ENCODE results near the gene ECT2L.
A peak's percentile ranks its signal among the peaks of the same experiment; 100 is the strongest.

Gene ECT2L

DNA sequence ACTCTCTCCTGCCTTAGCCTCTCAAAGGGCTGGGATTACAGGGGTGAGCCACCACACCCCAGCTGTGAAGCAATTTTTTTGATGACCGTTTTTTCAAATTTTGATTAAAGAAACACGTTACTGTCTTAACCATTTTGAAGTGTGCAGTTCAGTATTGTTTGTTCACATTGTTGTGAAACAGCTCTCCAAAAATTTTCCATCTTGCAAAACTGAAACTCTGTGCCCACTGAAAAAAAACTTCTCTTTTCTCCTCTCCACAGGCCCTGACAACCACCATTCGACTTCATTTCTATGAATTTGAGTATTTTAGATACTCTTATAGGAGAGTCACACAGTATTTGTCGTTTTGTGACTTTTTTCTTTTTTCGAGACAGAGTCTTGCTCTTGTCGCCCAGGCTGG, 53.9 kb downstream of the ECT2L start:
- no peaks in the 10 kb centered on the region for H3K36me3 Mint-ChIP-seq (ENCODE audit: insufficient read depth)
- no peak overlapping the region for H3K27ac Mint-ChIP-seq
- H3K4me3 Mint-ChIP-seq, result no peak overlapping the region
- H3K27me3 Mint-ChIP-seq, result peaks cover 10 to 11% of the 10 kb centered on the region in 2 donors
- H3K4me1 Mint-ChIP-seq (ENCODE audit: low read depth in 2 of 2), result no peaks in the 10 kb centered on the region
- no peaks in the 10 kb centered on the region for H3K9me3 Mint-ChIP-seq
- DNase-seq (no peak), ATAC-seq (replicated peaks) (no peak)

DNA sequence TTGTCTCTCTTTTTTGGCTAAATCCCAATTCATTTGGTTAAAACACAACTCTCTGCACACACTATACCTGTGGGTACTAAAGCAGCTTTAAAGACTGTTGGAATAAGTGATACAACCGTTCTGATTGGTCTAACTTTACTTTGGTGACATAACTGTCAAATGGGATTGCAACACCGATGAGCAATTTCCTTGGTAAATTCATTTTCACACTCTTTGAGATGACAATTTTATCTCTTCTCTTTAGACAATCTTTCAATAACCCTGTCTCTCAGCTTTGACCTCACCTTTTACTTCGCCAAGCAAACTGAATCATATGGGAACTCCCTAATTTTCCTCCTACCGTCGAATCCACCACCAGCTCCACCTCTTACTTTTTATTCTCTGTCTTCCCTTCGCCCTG, 60.8 kb downstream of the ECT2L start:
- DNase-seq (no peak), ATAC-seq (replicated peaks) (no peak)
- no peaks in the 10 kb centered on the region for H3K4me1 Mint-ChIP-seq (ENCODE audit: low read depth in 2 of 2)
- H3K36me3 Mint-ChIP-seq (ENCODE audit: insufficient read depth), result no peaks in the 10 kb centered on the region
- H3K27me3 Mint-ChIP-seq, result peaks cover 28 to 34% of the 10 kb centered on the region in 2 donors
- H3K27ac Mint-ChIP-seq, result no peak overlapping the region
- no peak overlapping the region for H3K4me3 Mint-ChIP-seq
- no peaks in the 10 kb centered on the region for H3K9me3 Mint-ChIP-seq

DNA sequence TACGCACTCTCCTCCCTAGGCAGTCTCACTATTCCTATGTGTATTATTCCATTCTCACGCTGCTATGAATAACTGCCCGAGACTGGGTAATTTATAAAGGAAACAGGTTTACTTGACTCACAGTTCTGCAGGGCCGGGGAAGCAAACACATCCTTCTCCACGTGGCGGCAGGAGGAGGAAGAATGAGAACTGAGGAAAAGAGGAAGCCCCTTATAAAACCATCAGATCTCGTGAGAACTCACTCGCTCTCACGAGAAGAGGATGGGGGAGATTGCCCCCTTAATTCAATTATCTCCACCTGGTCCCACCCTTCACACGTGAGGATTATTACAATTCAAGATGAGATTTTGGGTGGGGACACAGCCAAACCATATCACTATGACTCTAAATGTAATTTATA, 61.9 kb downstream of the ECT2L start:
- peaks cover 30 to 31% of the 10 kb centered on the region in 2 donors for H3K27me3 Mint-ChIP-seq

DNA sequence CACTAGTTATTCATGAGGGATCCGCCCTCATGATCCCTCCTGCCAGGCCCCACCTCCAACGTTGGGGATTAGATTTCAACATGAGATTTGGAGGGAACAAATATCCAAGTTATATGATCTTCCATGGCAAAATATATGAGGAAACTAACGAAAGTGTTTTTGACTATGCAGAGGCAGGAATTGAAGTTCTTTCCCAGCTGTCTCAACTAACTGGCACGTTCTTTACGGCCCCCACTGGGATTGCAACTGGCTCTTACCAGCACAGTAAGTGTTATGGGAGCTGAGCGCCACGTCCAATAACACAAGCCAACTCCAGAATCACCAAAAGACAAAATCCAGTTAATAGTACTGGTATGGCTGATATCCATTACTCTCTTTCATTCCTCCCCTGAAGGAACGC, 66.6 kb downstream of the ECT2L start:
- ATAC-seq (replicated peaks) (no peak), DNase-seq (no peak)
- H3K27me3 Mint-ChIP-seq, result peaks cover 14 to 22% of the 10 kb centered on the region in 2 donors
- H3K4me1 Mint-ChIP-seq (ENCODE audit: low read depth in 2 of 2), result no peaks in the 10 kb centered on the region
- no peak overlapping the region for H3K27ac Mint-ChIP-seq
- no peaks in the 10 kb centered on the region for H3K36me3 Mint-ChIP-seq (ENCODE audit: insufficient read depth)
- no peaks in the 10 kb centered on the region for H3K9me3 Mint-ChIP-seq
- no peak overlapping the region for H3K4me3 Mint-ChIP-seq

More for the DNA sequence above, 61.9 kb downstream of the ECT2L start:
- ATAC-seq (replicated peaks), result no peak
- Mint-ChIP-seq H3K4me3 (no peak overlapping the region), H3K36me3 (ENCODE audit: insufficient read depth) (no peaks in the 10 kb centered on the region), H3K4me1 (ENCODE audit: low read depth in 2 of 2) (no peaks in the 10 kb centered on the region), H3K9me3 (no peaks in the 10 kb centered on the region), H3K27ac (no peak overlapping the region)
- DNase-seq, result no peak

DNA sequence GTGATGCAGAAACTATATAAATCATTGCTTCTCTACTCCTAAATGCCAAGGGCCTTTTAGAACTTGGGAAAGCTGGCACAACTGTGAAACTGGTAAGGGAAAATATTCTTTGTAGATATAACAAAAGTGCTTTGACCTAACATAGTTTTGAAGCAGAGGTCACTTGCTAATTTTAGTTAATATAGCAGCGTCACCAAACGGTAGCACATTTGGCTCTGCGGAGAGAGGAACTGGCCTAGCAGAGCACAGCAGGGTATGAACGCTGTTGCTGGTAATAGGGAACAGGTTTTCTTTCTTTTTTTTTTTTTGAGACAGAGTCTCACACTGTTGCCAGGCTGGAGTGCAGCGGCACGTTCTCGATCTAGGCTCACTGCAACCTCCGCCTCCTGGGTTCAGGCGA, 67.4 kb downstream of the ECT2L start:
- Mint-ChIP-seq H3K4me3 (no peak overlapping the region), H3K9me3 (no peaks in the 10 kb centered on the region), H3K27ac (no peak overlapping the region), H3K4me1 (ENCODE audit: low read depth in 2 of 2) (no peaks in the 10 kb centered on the region), H3K36me3 (ENCODE audit: insufficient read depth) (no peaks in the 10 kb centered on the region), H3K27me3 (peaks cover 11 to 16% of the 10 kb centered on the region in 2 donors)
- ATAC-seq (replicated peaks) (no peak), DNase-seq (no peak)

DNA sequence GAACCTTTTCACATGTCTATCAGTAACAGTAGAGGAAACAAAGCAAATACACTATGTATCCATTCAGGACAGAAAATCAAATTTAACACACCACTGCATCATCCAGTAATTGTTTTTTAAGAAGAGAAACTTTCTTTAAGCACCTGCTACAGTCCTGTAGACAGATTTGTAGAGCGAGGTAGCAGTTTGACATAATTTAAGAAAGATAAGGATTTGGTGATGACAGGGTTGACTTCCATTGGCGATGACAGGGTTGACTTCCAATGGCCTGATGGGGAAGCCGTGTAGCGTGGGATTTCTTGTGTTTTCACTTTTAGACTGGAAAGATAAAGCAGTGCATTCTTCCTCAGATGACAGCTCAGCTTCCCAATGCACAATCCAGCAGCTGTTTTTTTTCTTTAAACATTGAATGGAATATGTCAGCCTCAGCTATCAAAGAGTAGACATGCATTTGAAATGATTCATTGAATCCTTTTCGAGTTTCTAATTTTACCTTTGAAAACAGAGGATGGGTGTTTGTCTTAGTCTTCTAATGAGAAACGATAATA, 68.5 kb downstream of the ECT2L start:
- Mint-ChIP-seq H3K4me1 (ENCODE audit: low read depth in 2 of 2) (no peaks in the 10 kb centered on the region), H3K4me3 (no peak overlapping the region), H3K36me3 (ENCODE audit: insufficient read depth) (peaks cover 4% of the 10 kb centered on the region), H3K9me3 (no peaks in the 10 kb centered on the region), H3K27ac (no peak overlapping the region), H3K27me3 (peaks cover 5 to 16% of the 10 kb centered on the region in 2 donors)
- DNase-seq, result no peak
- ATAC-seq (replicated peaks), result no peak

DNA sequence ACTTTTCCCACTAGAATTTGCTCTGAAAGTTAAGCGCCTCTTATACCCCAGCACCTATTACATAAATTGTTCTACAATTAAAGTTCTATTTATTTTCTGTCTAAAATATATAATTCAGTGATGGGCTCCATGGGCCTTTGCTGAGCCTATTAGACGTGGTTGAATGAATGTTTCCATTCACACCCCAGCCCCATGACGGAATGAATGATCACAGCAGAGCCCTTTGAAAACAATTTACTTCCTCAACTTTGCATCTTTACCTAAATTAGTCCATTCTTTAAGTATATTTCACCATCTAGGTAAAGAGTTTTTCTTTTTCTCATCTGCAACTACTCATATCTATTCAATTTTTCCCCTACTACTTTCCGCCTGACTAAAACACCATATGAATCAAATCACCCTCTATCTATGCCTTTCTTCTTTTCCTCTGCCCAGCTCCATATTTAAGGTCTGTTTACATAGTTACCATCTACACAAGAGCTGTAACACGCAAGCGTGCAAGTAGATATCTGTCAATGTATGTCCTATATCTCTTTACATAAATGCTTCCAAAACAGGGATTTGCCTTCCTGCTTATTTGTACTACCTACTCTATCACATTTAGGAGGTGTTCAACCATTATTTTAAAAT, 69.7 kb downstream of the ECT2L start:
- H3K4me1 Mint-ChIP-seq (ENCODE audit: low read depth in 2 of 2), result no peaks in the 10 kb centered on the region
- H3K4me3 Mint-ChIP-seq, result no peak overlapping the region
- peaks cover 5 to 16% of the 10 kb centered on the region in 2 donors for H3K27me3 Mint-ChIP-seq
- H3K9me3 Mint-ChIP-seq, result no peaks in the 10 kb centered on the region
- ATAC-seq (replicated peaks), result no peak
- DNase-seq, result no peak
- no peak overlapping the region for H3K27ac Mint-ChIP-seq
- peaks cover 4% of the 10 kb centered on the region for H3K36me3 Mint-ChIP-seq (ENCODE audit: insufficient read depth)

DNA sequence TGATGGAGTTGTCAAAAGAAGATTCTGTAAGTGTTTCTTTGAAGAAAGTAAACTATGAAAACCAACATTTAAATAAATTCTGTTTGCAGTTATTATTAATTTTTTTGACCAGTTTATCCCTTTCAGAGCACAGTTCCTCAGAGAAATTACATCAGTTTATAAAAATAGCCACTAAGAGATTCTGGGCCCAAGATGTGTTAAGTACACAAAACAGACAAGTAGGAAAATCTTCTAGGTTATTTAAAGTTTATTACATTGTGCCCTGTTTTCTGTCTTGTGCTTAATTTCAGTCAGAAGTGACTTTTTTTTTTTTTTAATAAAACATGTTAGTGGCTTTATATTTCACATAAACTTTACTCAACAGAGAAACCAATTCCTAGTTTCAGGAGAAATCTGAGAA, 72.3 kb downstream of the ECT2L start:
- Mint-ChIP-seq H3K4me1 (ENCODE audit: low read depth in 2 of 2) (no peaks in the 10 kb centered on the region), H3K27me3 (peaks cover 7 to 15% of the 10 kb centered on the region in 2 donors), H3K4me3 (no peak overlapping the region), H3K27ac (no peak overlapping the region), H3K9me3 (no peaks in the 10 kb centered on the region), H3K36me3 (ENCODE audit: insufficient read depth) (peaks cover 4% of the 10 kb centered on the region)
- DNase-seq (no peak), ATAC-seq (replicated peaks) (no peak)

DNA sequence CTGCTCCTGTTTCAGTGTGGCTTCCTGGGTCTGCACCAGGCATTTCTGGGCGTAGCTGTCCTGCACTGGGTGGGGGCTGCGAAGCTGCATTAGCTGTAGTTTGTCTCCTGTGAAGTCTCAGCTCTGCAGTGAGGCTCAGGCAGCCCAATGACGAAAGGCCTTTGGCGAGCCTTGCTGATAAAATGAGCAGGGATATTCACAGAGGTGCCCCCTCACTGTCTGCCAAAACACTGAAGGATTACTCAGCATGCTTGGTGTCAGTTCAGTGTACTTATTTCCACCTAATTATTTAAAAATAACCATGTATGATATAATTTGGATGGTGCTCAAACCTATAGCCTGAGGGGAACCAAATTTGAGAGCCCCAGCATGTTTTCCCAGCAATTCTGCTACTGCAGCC, 73.5 kb downstream of the ECT2L start:
- DNase-seq (no peak), ATAC-seq (replicated peaks) (no peak)
- no peaks in the 10 kb centered on the region for H3K4me1 Mint-ChIP-seq (ENCODE audit: low read depth in 2 of 2)
- peaks cover 4% of the 10 kb centered on the region for H3K36me3 Mint-ChIP-seq (ENCODE audit: insufficient read depth)
- H3K27ac Mint-ChIP-seq, result no peak overlapping the region
- peaks cover 7 to 19% of the 10 kb centered on the region in 2 donors for H3K27me3 Mint-ChIP-seq
- no peak overlapping the region for H3K4me3 Mint-ChIP-seq
- no peaks in the 10 kb centered on the region for H3K9me3 Mint-ChIP-seq

DNA sequence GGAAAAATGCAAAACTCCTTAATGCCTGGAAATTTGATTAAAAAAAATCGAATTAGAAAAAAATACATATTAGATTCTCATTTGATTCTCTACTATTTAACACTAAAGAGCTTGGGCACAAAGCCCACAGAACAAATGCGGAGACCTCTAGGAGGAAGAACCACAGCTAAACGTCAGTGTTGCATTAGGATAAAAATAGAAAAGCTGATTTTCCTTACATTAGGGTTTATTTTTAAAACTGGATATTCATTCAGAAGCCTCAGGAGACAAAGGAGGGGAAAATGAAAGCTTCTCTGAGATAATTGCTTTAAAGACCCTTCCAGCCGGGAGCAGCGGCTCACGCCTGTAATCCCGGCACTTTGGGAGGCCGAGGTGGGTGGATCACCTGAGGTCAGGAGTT, 77.3 kb downstream of the ECT2L start:
- Mint-ChIP-seq H3K4me1 (ENCODE audit: low read depth in 2 of 2) (no peaks in the 10 kb centered on the region), H3K9me3 (no peaks in the 10 kb centered on the region), H3K27me3 (peaks cover 0 to 14% of the 10 kb centered on the region in 2 donors), H3K36me3 (ENCODE audit: insufficient read depth) (peaks cover 4% of the 10 kb centered on the region), H3K4me3 (no peak overlapping the region), H3K27ac (no peak overlapping the region)
- ATAC-seq (replicated peaks), result no peak
- DNase-seq, result no peak

DNA sequence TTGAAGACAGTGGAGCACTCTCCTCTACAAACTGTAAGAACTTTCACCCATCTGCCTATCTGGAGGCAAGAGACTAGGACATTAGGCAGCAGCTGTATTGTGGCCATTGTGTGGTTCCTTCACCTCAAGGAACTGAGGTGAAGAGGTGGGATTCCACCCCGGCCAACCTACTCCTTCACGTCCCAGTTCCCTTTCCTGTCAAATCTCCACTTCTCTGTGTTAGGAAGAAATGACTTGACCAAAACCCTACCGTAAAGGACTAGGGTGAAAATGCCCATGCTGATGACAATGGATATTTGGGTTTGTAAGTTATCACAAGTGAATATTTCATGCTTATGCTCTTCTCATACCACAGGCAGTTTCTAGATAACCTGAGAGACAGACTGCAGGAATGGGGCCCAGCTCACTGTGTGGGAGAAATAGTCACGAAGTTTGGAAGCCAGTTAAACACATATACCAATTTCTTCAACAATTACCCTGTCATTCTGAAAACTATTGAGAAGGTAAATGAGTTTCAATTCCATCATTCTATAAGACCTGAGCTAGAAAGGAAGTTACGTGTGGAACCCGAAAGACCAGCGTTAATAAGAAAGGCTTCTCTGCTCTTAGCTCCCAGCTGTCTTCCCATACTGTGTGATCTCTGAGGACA, 86.6 kb downstream of the ECT2L start:
- no peak overlapping the region for H3K4me3 Mint-ChIP-seq
- H3K4me1 Mint-ChIP-seq (ENCODE audit: low read depth in 2 of 2), result no peaks in the 10 kb centered on the region
- H3K36me3 Mint-ChIP-seq (ENCODE audit: insufficient read depth), result no peaks in the 10 kb centered on the region
- ATAC-seq (replicated peaks), result no peak
- DNase-seq, result no peak
- no peak overlapping the region for H3K27ac Mint-ChIP-seq
- H3K9me3 Mint-ChIP-seq, result no peaks in the 10 kb centered on the region
- no peaks in the 10 kb centered on the region for H3K27me3 Mint-ChIP-seq

DNA sequence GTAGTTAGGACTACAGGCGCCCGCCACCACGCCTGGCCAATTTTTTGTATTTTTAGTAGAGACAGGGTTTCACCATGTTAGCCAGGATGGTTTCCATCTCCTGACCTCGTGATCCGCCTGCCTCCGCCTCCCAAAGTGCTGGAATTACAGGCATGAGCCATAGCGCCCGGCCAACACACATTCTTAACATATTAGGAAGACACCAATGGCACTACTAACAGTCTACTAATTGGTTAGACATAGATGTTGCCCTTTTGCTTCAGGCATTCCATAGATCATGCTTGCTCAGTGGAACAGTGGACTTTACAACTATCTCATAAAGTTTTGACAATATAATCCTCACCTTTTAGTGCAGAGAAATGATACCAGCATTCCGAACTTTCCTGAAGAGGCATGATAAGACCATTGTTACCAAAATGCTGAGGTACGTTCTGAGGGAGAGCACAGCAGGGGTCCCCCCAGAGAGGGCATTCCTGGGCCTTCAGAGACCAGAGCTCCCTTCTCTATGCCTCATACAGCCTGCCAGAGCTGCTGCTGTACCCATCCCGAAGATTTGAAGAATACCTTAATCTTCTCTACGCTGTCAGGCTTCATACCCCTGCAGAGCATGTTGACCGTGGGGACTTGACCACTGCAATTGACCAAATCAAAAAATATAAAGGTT, 89.4 kb downstream of the ECT2L start:
- no peak for ATAC-seq (replicated peaks)
- Mint-ChIP-seq H3K4me1 (ENCODE audit: low read depth in 2 of 2) (no peaks in the 10 kb centered on the region), H3K36me3 (ENCODE audit: insufficient read depth) (no peaks in the 10 kb centered on the region)

DNA sequence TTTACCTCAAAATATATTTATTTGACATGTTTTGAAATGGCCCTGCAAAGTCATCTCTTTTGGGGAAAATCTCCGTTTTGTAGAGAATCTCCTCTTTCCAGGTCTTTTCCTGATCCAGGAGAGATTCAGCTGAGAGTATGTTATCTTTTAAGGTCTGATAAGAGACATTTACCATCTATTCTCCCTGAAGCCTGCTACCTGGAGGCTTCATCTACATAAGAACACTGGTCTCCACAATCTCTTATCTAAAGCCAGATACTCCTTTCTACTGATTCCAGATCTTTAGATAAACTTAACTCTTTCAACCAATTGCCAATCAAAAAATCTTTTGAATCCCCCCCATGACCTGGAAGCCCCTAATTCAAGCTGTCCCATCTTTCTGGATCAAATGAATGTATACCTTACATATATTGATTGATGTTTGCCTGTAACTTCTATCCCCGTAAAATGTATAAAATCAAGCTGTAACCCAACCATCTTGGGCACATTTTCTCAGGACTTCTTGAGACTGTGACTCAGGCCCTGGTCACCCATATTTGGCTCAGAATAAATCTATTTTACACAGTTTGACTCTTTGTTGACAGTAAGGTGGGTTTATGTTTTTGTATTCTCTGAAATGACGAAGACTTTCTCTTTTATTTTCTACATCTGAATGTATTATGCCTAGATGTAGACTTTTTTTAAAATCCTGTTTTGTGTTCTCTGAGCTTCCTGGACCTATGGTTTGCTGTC, 95.5 kb downstream of the ECT2L start:
- peak overlapping the region in 1 of 2 donors; percentile 2 for H3K27ac Mint-ChIP-seq
- no peak for ATAC-seq (replicated peaks)
- DNase-seq, result no peak
- H3K4me3 Mint-ChIP-seq, result no peak overlapping the region
- no peaks in the 10 kb centered on the region for H3K27me3 Mint-ChIP-seq
- no peaks in the 10 kb centered on the region for H3K36me3 Mint-ChIP-seq (ENCODE audit: insufficient read depth)
- no peaks in the 10 kb centered on the region for H3K4me1 Mint-ChIP-seq (ENCODE audit: low read depth in 2 of 2)
- H3K9me3 Mint-ChIP-seq, result no peaks in the 10 kb centered on the region

More for the DNA sequence above, 89.4 kb downstream of the ECT2L start:
- Mint-ChIP-seq H3K27me3 (no peaks in the 10 kb centered on the region), H3K9me3 (no peaks in the 10 kb centered on the region), H3K4me3 (no peak overlapping the region), H3K27ac (no peak overlapping the region)
- no peak for DNase-seq

All from effector memory CD8-positive, alpha-beta T cell (primary cell).